SU-DHL-6 (cell line): ENCODE data around the gene ZNF3.

Experiments
- H2AFZ ChIP-seq: fragments of 200-600 bp; sonication (generic); 2 replicates; pipeline ENCODE4 v1.6.1; 2014; ENCODE audit warnings: low read depth, mild to moderate bottlenecking, moderate library complexity, mixed read lengths, antibody characterized with exemption, low read length; ENCODE audit not compliant: severe bottlenecking
- H3F3A ChIP-seq: fragments of 200-600 bp; shearing (Covaris generic); 2 replicates; pipeline ENCODE4 v1.6.0; 2016; ENCODE audit warnings: antibody characterized with exemption, mild to moderate bottlenecking; ENCODE audit not compliant: insufficient read depth
- H3K27ac ChIP-seq: fragments of 200-600 bp; sonication (generic); 2 replicates; pipeline ENCODE4 v1.5.1; 2016; ENCODE audit warnings: low read depth, mild to moderate bottlenecking, low read length, moderate library complexity, mixed read lengths
- H3K27me3 ChIP-seq: fragments of 200-600 bp; sonication (generic), shearing (Covaris generic); 2 replicates; pipeline ENCODE4 v1.6.0; 2014; ENCODE audit warnings: mild to moderate bottlenecking, low read length
- H3K36me3 ChIP-seq: fragments of 200-600 bp; sonication (generic); 2 replicates; pipeline ENCODE4 v1.6.1; 2014; ENCODE audit warnings: mild to moderate bottlenecking, low read length, mixed read lengths
- H3K4me2 ChIP-seq: fragments of 300-600, 200-600 bp; shearing (Covaris generic), sonication (generic); 2 replicates; pipeline ENCODE4 v1.6.0; 2014; ENCODE audit warnings: low read length, low read depth, mild to moderate bottlenecking; ENCODE audit not compliant: poor library complexity, severe bottlenecking
- H3K4me3 ChIP-seq: fragments of 200-600 bp; sonication (generic); 2 replicates; pipeline ENCODE4 v1.5.1; 2014; ENCODE audit warnings: antibody characterized with exemption, low read length, mild to moderate bottlenecking, mixed read lengths; ENCODE audit not compliant: insufficient read depth, poor library complexity, severe bottlenecking
- H3K79me2 ChIP-seq: fragments of 200-600 bp; sonication (generic); 2 replicates; pipeline ENCODE4 v1.6.1; 2014; ENCODE audit warnings: mild to moderate bottlenecking, low read length, moderate library complexity; ENCODE audit not compliant: insufficient read depth
- H3K9ac ChIP-seq: fragments of 200-600 bp; sonication (generic); 2 replicates; pipeline ENCODE4 v1.7.0; 2014; ENCODE audit warnings: mild to moderate bottlenecking, low read length
- H3K9me2 ChIP-seq: fragments of 200-600 bp; sonication (generic); replicated peaks from 2 replicates; pipeline ENCODE4 v1.6.1; 2014; ENCODE audit warnings: low read length; ENCODE audit not compliant: insufficient read depth
- H3K9me3 ChIP-seq: fragments of 200-600 bp; sonication (generic); 2 replicates; pipeline ENCODE4 v1.6.1; 2014; ENCODE audit warnings: low read length, mixed read lengths; ENCODE audit not compliant: insufficient read depth
- H4K20me1 ChIP-seq: fragments of 200-600 bp; sonication (generic); 2 replicates; pipeline ENCODE4 v1.6.1; 2014; ENCODE audit warnings: low read depth, mild to moderate bottlenecking, antibody characterized with exemption, low read length, moderate library complexity, mixed read lengths
- CTCF ChIP-seq: fragments of 200-600 bp; sonication (generic); IDR thresholded peaks from one replicate; pipeline ENCODE4 v1.5.1; 2017; ENCODE audit warnings: antibody characterized with exemption, mild to moderate bottlenecking, low read length, moderate library complexity; ENCODE audit not compliant: insufficient read depth, poor library complexity, severe bottlenecking
- EZH2phosphoT487 ChIP-seq: fragments of 200-600 bp; sonication (generic), shearing (Covaris generic); conservative IDR thresholded peaks from 2 replicates; pipeline ENCODE4 v1.6.1; 2018; ENCODE audit warnings: mild to moderate bottlenecking, antibody characterized with exemption, low read length, moderate library complexity, mixed read lengths

The ZNF3 gene

GRCh38 chr7:100022621-100023020, 58.9 kb downstream of the ZNF3 start:
- Histone ChIP-seq H3K36me3 (peaks cover 12% of the 10 kb centered on the region), H3K9me2 (no peaks in the 10 kb centered on the region), H3F3A (peaks cover 8% of the 10 kb centered on the region), H3K4me3 (no peak overlapping the region), H3K4me2 (no peak overlapping the region), H3K27me3 (no peaks in the 10 kb centered on the region), H3K9ac (no peak overlapping the region), H2AFZ (no peak overlapping the region), H3K27ac (no peak overlapping the region), H4K20me1 (no peaks in the 10 kb centered on the region), H3K9me3 (no peaks in the 10 kb centered on the region), H3K79me2 (peaks cover 49% of the 10 kb centered on the region)
- no peak for TF ChIP-seq EZH2phosphoT487
- no peak for TF ChIP-seq CTCF

GRCh38 chr7:100021297-100021696, 60.2 kb downstream of the ZNF3 start:
- no peak overlapping the region for H3K4me2 ChIP-seq
- H3K9me3 ChIP-seq = no peaks in the 10 kb centered on the region
- no peak overlapping the region for H3K27ac ChIP-seq
- H3K9ac ChIP-seq = no peak overlapping the region
- no peaks in the 10 kb centered on the region for H4K20me1 ChIP-seq
- no peaks in the 10 kb centered on the region for H3K9me2 ChIP-seq
- H2AFZ ChIP-seq = no peak overlapping the region
- TF ChIP-seq CTCF = no peak
- TF ChIP-seq EZH2phosphoT487 = no peak
- H3K79me2 ChIP-seq = peaks cover 62% of the 10 kb centered on the region
- H3K36me3 ChIP-seq = peaks cover 12% of the 10 kb centered on the region
- peaks cover 8% of the 10 kb centered on the region for H3F3A ChIP-seq
- H3K4me3 ChIP-seq = no peak overlapping the region
- no peaks in the 10 kb centered on the region for H3K27me3 ChIP-seq
